A673 (cell line): ENCODE measurements around the gene SCNN1A.

ENCODE experiments used
- CTCF ChIP-seq: fragments of 300-800, 200-600 bp; sonication (generic); conservative IDR thresholded peaks from 2 replicates; pipeline ENCODE4 v1.5.1; 2017; ENCODE audit warnings: low read depth, mild to moderate bottlenecking, antibody characterized with exemption, low read length, moderate library complexity, mixed read lengths
- EZH2 ChIP-seq: fragments of 200-600 bp; sonication (generic); IDR thresholded peaks from 2 replicates; pipeline ENCODE4 v1.6.1; 2017; ENCODE audit warnings: borderline replicate concordance, low read depth, mild to moderate bottlenecking, mixed read lengths, antibody characterized with exemption, low read length; ENCODE audit not compliant: poor library complexity, severe bottlenecking

GRCh38 chr12:6404390-6404789 is 29.0 kb upstream of the SCNN1A start:
- TF ChIP-seq CTCF, result no peak
- no peak for TF ChIP-seq EZH2
